ENCODE measurements around the gene CARHSP1.
"Not testable (repeated sequence)": the region's sequence is repeated elsewhere in the genome, so short reads cannot be mapped to it uniquely, and the experiment has no call there.

The CARHSP1 gene

DNA sequence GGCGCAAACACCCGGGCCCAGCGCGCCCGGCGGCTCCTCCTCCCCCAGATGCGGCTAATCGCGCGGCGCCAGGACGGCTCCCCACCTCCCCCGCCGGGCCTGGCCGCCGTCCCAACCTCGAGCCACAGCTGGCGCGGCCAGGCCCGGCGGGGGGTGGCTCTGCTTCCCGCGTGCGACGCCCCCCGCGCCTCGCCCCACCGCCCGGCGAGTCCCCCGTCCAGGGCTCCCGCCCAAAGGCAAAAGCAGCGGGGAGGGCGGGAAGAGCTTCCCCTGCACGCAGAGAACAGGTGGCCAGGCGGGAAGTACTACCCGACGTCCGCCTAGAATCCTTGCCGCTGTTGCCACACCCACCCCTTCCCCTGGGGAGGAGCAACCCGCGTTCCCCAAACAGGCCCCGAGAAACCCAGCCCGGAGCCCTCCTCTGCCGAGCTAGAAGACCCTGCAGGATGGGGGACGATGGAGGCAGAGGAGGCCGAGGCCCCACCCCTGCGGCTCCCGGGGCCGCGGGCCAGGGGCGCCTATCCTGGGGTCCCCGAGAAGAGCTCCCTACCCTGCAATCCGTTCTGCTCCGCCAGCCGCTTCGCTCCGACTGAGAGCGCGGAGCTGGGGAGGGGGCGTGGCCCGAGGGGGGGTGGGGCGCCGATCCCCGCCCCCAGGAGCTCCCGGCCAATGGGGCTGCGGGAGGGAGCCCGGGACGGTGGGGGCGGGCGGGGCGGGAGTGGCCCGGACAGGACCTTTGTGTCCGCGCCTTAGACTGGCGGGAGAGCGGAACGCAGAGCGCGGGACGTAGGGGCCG is at the start of gene CARHSP1:
CARHSP1 (minus strand) TSS at position 591 of the 796 bp plus-strand sequence. CDS start 9,678 bp downstream, outside the sequence.
- DNase-seq (ENCODE audit: low read depth in 2 of 2), result peak; percentile 50 to 59

GRCh38 chr16:8917336-8917735 is 48.5 kb upstream of the CARHSP1 start:
- not testable (repeated sequence) for DNase-seq (ENCODE audit: low read depth in 2 of 2)

DNA sequence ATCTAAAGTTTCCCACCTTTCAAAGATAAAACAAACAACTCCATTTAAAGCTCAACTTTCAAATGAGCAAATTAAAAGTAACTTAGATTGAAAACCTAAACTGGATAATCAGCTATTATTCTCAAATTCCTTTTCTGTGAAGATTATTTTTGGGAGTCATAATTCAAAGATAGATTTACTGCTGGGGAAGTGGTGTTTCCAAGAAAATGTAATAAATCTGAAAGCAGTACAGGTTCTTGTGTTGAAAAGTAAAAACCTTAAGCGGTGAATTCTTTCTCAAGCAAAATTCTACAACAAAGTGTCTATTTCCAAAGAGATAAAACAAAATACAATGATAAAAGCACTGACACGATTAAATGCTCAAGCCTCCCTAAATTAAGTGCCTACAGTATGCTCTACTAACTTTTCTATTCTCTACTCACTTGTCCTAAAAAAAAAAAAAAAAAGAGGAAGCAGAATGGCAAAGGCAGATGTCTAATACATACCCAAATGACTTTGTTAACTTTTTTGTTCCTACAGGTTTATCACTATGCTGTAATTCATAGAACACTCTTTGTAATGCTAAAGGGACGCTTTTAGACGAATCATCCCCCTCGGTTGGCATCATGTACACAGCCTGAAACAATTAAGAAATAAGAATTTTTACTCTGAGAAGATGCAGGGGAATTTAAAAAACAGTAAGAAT is 47.9 kb upstream of the CARHSP1 start:
- DNase-seq (ENCODE audit: low read depth in 2 of 2), result no peak

DNA sequence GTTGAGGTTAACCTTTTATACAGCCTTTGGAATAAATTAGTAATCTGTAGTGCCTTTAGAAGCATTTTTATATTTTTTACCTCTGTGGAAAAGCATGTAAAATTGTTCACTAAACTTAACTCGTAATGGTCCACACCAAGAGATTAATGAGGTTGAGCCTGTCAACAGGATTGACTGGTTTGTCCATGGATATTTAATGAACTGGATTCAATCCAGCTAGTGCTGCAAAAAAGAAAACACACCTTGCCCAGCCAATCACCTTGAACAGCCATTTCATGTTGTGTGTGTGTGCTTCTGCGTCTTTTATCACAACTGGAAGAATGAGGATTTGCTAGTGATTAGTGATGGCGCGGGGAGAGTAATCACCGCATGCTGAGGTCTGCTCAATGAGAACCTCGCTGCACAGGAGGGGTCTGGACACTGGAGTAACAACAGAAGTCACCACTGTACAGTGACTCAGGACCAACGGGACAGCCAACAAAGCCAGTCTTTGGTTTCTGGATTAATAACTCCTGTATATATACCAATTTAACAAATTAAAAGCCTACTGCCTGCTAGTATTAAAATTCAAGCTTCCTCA is 47.0 kb upstream of the CARHSP1 start:
- DNase-seq (ENCODE audit: low read depth in 2 of 2), result no peak

DNA sequence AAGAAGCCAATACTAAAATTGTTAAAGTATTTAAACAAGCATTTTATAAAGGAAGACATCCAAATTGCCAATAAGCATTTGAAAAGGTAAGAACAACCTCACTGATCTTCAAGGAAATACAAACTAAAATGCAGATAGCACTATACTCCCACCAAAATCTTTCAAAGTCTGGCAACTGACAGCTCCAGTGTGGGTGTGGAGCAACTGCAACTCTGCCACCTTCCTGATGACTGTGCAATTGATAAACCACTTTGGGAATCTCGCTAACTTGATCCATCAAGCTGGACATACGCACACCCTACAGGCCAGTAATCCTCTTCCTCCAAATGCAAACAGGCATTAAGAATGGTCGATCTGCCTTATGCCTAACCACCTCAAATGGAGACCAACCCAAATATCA is 45.3 kb upstream of the CARHSP1 start:
- DNase-seq (ENCODE audit: low read depth in 2 of 2), result no peak

- DNase-seq (ENCODE audit: low read depth in 2 of 2), result no peak
These were observed 44.0 kb upstream of the CARHSP1 start for GRCh38 chr16:8912793-8913192.

- DNase-seq (ENCODE audit: low read depth in 2 of 2), result no peak
These were observed 42.0 kb upstream of the CARHSP1 start for GRCh38 chr16:8910811-8911210.

DNA sequence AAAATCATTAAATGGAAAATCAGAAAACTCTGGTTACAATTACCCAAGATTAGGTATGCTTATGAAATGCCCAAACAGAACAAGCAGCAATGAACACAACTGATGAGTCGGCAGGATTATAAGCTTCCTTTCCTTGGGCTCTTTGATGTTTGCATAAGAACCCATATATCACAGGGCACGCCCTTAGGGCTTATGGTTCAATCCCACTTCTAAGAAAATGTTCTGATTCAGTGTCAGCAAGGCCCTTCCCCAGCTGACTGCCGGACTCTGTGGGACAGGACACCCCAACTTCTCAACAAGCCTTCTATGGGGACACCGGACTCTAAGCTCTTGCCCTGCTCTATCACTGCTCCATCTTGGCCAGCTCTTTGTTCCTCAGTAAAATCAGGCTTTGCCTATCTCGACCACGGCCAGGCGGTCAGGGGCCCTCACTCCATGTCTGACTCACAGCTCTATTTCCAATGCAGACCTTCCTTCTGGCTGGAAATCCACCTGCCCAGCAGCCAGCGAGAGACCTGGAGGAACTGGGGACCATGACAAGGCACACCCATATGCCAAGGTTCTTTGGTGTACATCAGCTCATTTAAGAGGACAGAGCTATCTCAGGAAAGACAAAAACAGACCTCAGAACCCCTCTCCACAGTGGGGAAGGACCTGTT is 40.1 kb upstream of the CARHSP1 start:
- DNase-seq (ENCODE audit: low read depth in 2 of 2), result no peak

DNA sequence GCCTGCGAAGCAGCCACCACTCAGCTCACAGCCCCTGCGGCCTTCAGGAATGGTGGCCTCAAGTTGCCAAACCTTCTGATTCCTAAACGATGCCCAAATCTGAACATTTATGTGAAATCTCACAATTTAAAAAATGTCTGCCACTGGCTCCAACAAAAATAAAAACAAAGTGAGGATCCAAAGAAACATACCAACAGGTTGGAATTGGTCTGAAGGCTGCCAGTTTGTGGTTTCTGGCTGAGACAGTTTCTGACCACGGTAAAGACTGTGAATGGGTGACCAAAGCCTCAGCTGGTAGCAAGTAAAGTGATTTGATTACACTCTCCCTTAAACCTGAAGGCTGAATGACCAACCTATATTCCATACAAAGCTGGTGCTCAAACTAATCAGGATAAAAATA is 38.3 kb upstream of the CARHSP1 start:
- no peak for DNase-seq (ENCODE audit: low read depth in 2 of 2)

GRCh38 chr16:8905795-8906591 is 37.2 kb upstream of the CARHSP1 start:
- no peak for DNase-seq (ENCODE audit: low read depth in 2 of 2)

- DNase-seq (ENCODE audit: low read depth in 2 of 2), result no peak
These were observed 36.5 kb upstream of the CARHSP1 start for GRCh38 chr16:8905168-8905762.

DNA sequence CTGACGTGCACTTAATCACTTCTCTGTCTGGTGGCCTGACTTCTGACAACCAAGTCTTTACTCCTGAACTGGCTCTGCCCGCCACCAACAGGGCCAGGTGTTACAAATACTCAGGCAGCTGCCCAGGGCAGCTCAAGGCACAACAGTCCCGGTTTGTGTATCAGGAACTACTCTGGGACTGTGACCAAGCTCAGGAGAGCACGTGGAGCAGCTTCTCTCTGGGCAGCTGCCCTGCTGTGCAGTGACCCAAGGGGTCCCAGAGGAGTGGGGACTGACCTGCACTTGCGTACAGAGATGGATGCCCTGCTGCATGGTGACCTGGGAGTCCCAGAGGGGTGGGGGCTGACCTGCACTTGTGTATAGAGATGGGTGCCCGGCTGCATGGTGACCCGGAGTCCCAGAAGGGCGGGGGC is 35.2 kb upstream of the CARHSP1 start:
- DNase-seq (ENCODE audit: low read depth in 2 of 2), result no peak

- no peak for DNase-seq (ENCODE audit: low read depth in 2 of 2)
These were observed 34.2 kb upstream of the CARHSP1 start for GRCh38 chr16:8903004-8903403.

- DNase-seq (ENCODE audit: low read depth in 2 of 2), result no peak
These were observed 32.6 kb upstream of the CARHSP1 start for GRCh38 chr16:8901320-8901861.

DNA sequence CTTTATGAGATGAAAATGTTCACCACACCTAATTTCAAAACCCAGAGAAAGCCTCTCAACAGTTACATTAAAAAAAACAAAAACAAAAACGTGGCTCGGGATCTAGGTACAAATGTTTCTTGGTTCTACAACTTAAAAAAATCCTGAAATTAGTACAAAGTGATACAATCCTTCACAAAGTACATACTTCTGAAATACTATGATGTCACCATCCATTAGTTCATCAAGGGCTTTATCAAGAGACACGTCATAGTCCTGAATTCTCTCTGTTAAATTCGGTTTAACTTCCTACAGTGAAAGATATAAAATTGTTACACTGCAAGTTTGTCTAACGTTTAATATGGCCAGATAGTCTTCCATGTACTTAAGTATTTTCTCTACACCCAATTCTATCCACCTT is 31.5 kb upstream of the CARHSP1 start:
- DNase-seq (ENCODE audit: low read depth in 2 of 2), result no peak

GRCh38 chr16:8899709-8900317 is 31.0 kb upstream of the CARHSP1 start:
- DNase-seq (ENCODE audit: low read depth in 2 of 2), result no peak

DNA sequence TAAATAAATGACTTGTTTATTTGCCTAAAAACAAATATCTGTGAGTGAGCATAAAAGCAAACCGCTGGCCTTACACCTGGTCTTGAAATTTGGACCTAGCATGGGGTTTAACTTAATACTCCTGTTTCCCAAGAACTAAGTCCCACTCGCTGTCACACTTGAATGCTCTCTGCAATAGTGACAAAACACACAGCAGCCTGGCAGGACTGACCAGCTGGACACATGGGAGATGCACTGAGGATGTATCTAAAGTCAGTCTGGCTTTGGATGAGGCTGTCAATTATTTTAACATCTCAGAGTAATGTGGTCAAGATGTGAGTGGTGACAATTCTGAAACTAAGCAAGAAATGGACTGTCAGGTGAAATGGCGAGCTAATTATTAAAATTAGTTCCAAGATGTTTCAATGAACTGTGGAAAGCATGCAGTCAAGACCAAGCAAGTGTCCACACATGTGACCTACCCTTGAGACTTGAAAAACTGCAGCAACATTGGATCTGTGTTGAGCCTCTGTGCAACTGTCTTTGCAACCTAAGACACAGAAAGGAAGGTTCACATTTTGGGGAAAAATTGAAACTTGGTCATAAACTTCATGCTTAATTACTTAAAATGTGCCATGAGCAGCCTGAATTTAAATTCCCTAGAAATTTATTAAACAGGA is 30.0 kb upstream of the CARHSP1 start:
- DNase-seq (ENCODE audit: low read depth in 2 of 2), result no peak

DNA sequence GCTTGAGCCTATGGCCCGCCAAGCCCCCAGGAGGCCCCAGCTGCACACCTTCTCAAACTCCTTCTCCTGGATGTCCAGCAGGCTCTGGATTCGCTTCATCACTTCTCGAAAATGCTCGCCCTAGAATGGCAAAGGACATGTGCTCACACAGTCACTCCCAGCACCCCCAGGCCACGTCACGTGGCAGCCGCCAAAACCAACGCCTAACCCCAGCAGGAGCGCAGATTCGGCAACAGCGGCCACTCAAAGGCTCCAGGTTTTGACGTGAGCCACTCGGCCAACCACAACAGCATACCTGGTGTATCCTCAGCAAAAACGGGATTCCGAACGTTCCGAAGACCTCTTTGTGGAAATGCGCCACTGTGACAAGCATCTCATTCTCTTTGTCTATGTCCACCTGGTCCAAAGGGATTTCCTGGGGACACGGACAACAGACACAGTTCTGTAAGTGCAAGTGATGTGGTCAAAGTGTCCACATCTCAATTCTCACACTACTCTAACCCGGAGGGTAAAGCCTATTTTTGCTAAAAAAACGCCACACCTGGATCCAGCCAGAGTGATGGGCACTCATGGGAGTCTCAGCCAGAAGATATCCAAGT is 26.0 kb upstream of the CARHSP1 start:
- DNase-seq (ENCODE audit: low read depth in 2 of 2), result no peak

- no peak for DNase-seq (ENCODE audit: low read depth in 2 of 2)
These were observed 25.3 kb upstream of the CARHSP1 start for GRCh38 chr16:8893976-8894690.
